GM12891 (cell line): ENCODE measurements around the gene KLHL40.

Experiments
- DNase-seq: peaks from one replicate; pipeline ENCODE4 v3.0.0; 2011; ENCODE audit warnings: low spot score; ENCODE audit not compliant: insufficient read length
- FAIRE-seq: peaks from 2 replicates; lab custom pipeline; 2011; peaks lifted over from hg19 to GRCh38; lab: Jason Lieb, UNC
- PAX5 ChIP-seq: IDR thresholded peaks from 2 replicates; pipeline ENCODE4 v1.6.1; 2011; ENCODE audit warnings: low read length, moderate library complexity, mild to moderate bottlenecking; ENCODE audit not compliant: insufficient read depth, severe bottlenecking
- POLR2A ChIP-seq: IDR thresholded peaks from 2 replicates; pipeline ENCODE4 v1.6.1; 2011; ENCODE audit warnings: low read depth, low read length, control low read depth
- POLR2AphosphoS5 ChIP-seq: IDR thresholded peaks from 2 replicates; pipeline ENCODE4 v1.6.1; 2011; ENCODE audit warnings: low read depth, low read length, control low read depth
- POU2F2 ChIP-seq: IDR thresholded peaks from 2 replicates; pipeline ENCODE4 v1.6.1; 2011; ENCODE audit warnings: low read depth, mild to moderate bottlenecking, control low read depth, low read length, moderate library complexity
- SPI1 ChIP-seq: IDR thresholded peaks from 2 replicates; pipeline ENCODE4 v1.6.1; 2011; ENCODE audit warnings: low read depth, low read length, control low read depth
- TAF1 ChIP-seq: IDR thresholded peaks from 2 replicates; pipeline ENCODE4 v1.6.1; 2011; ENCODE audit warnings: low read depth, low read length, control low read depth

Gene KLHL40

DNA sequence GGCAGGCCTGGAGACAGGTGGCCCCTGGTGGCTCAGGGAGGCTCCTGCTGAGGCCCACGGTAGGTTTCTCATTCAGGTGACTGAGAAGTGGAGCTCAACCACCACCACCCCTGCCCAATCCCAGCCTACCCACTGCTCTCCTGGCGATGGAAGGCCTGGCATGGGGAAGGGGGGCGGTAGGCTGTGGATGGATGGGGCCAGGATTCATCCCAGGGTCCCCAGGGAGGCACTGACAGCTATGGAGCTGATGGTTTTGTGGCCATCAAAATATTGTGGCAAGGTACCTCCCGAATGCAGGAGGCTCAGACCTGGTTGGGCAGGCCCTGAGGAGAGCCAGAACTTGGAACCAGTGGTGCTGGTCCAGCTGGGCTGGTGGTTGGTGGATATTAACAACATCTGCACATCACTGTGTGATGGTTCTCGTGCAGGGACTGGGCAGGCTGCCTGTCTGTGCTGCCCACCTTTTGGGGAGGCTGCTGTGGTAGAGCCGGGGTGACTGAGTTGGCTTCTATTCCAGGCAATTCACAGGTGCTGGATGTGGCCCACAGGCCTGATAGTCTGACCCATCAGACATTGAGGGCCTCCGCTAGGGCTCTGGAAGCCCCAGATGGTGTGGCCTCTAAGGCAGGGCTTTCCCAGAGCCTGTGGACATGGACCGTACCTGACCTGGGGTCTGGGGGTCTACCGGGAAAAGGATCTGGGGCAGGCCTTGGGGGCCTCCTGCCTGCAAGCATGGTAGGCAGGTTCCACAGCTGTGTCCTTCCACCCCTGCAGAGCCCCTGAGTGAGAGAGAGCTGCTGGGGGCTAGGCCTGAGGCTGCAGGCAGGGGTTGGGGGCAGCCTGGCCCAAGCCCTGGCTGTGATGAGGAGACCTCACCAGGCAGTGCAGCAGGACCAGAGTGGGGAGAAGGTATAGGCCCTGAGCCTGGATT, 28.4 kb upstream of the KLHL40 start:
- TF ChIP-seq POLR2AphosphoS5 (no peak), POU2F2 (no peak), SPI1 (no peak), POLR2A (no peak), PAX5 (no peak), TAF1 (no peak)
- DNase-seq: no peak
- FAIRE-seq: no peak

DNA sequence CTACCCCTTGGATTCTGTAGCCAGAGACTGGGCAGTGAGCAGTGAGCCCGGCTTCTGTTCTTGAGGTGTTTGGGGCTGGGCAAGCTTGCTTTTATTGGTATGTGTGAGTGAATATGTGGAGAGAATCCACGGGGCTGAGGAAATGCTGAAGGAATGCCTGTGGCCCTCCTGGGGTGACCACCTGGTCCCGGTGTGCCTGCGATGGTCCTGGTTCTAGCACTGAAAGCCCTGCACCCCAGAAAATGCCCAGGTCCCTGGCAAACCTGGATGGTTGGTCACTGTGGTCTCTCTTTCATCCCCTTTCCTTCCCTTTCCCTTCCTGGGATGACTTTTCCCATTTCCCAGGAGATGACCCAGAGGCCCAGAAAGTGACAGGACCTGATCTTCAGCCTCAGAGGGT, 27.7 kb upstream of the KLHL40 start:
- DNase-seq (no peak), FAIRE-seq (no peak)

DNA sequence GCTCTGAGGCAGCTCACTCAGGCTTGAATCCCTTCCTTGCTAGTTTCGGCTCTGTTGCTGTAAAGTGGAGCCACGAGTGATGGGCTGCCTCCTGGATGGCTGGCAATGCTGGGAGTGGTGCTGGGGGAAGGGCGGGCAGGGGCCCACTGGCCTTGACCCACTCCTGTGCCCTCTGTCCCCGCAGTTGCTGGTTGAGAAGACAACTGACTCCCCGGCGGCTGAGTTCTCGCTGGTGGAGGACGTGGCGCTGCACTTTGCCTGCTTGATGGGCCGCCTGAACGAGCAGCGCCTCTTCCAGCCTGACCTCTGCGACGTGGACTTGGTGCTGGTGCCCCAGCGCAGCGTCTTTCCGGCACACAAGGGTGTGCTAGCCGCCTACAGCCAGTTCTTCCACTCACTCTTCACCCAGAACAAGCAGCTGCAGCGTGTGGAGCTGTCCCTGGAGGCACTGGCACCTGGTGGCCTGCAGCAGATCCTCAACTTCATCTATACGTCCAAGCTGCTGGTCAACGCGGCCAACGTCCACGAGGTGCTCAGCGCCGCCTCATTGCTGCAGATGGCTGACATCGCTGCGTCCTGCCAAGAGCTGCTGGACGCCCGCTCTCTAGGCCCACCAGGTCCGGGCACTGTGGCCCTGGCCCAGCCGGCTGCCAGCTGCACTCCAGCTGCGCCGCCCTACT, 27.1 kb upstream of the KLHL40 start:
- TF ChIP-seq POLR2A: no peak
- no peak for TF ChIP-seq SPI1
- TF ChIP-seq PAX5: no peak
- TF ChIP-seq POLR2AphosphoS5: no peak
- TF ChIP-seq TAF1: no peak
- no peak for TF ChIP-seq POU2F2
- no peak for FAIRE-seq
- no peak for DNase-seq

More for the DNA sequence above, 27.7 kb upstream of the KLHL40 start:
- TF ChIP-seq POU2F2: no peak
- TF ChIP-seq POLR2A: no peak
- TF ChIP-seq PAX5: no peak
- TF ChIP-seq SPI1: no peak
- TF ChIP-seq TAF1: no peak
- TF ChIP-seq POLR2AphosphoS5: no peak

DNA sequence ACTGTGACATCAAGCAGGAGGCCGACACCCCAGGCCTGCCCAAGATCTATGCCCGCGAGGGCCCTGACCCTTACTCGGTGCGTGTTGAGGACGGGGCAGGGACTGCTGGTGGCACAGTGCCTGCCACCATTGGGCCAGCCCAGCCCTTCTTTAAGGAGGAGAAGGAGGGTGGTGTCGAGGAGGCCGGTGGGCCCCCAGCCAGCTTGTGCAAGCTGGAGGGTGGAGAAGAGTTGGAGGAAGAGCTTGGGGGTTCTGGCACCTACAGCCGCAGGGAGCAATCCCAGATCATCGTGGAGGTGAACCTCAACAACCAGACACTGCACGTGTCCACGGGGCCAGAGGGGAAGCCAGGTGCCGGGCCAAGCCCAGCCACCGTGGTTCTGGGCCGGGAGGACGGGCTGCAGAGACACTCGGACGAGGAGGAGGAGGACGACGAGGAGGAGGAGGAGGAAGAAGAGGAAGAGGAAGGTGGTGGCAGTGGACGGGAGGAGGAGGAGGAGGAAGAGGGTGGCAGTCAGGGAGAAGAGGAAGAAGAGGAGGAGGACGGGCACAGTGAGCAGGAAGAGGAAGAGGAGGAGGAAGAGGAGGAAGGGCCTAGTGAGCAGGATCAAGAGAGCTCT, 26.5 kb upstream of the KLHL40 start:
- FAIRE-seq: no peak
- TF ChIP-seq PAX5 (no peak), POLR2AphosphoS5 (no peak), POU2F2 (no peak), POLR2A (no peak), SPI1 (no peak)
- no peak for DNase-seq

DNA sequence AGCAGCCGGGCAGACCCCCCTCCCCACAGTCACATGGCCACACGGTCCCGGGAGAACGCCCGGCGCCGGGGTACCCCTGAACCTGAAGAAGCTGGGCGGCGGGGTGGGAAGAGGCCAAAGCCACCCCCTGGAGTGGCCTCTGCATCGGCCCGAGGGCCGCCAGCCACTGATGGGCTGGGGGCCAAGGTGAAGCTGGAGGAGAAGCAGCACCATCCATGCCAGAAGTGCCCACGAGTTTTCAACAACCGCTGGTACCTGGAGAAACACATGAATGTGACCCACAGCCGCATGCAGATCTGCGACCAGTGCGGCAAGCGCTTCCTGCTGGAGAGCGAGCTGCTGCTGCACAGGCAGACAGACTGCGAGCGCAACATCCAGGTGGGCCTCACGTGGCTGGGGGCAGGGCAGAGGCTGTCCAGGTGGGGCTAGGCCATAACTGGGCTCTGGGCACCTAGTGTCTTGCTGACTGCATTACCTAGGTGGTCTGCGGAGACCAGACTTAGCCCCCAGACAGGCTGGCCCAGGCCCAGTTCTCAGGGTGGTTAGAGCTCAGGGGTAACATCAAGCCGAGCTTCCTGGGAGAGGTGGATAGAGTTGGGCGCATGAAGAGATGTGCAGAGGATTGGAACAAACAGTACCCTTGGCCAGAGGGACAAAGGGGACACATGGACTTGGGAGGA, 25.7 kb upstream of the KLHL40 start:
- DNase-seq (no peak), FAIRE-seq (no peak)
- no peak for TF ChIP-seq POLR2AphosphoS5
- TF ChIP-seq POLR2A: no peak
- no peak for TF ChIP-seq SPI1
- no peak for TF ChIP-seq POU2F2
- no peak for TF ChIP-seq TAF1
- TF ChIP-seq PAX5: no peak

DNA sequence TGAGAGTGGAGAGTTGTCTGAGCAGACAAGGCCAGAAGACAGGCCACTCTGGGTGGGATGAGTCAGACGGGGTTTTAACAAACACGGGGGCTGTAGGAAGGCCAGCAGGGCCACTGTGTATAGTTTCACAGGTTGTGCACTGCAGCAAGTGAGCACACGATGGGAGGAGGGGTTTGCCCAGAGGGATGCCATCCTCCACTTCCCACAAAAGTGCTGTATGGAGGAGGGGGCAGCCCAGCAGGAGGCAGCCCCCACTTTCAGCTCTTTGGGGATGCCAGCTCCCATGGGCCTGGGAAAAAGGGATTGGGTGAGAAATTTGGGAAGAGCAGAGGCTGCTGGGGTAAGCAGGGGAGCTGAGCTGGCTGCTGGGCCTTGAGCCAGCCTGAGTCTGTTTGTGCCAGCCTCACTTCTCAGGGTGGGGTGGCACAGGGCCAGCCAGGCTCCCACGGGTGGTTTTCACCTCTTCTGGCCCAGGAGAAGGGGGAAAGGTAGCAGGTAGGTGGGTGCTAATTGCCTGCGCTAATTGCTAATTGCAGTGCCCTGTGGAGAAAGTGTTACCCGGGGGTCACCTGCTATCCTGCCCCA, 25.1 kb upstream of the KLHL40 start:
- DNase-seq (no peak), FAIRE-seq (no peak)
- TF ChIP-seq POU2F2: no peak
- TF ChIP-seq PAX5: no peak
- no peak for TF ChIP-seq POLR2A
- TF ChIP-seq TAF1: no peak
- no peak for TF ChIP-seq POLR2AphosphoS5
- TF ChIP-seq SPI1: no peak

DNA sequence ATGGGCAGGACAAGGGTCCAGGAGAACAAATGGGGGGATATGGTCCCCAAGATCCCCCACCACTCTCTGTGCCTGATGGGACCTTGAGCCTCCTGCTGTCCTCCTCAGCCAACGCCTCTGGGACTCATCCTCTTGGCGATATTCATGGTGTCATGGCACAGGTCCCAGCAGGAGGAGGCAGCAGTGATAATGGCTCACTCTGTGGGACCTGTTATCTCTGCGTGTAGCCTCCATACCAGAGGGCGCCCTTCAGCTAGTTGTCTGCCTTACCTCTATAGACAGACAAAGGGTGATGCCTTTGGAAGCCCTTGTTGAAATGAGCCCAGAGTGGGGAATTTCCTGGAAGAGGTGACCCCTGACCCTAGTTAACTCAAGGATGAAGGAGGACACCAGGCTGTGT, 24.4 kb upstream of the KLHL40 start:
- TF ChIP-seq TAF1 (no peak), SPI1 (no peak), POU2F2 (no peak), POLR2A (no peak), PAX5 (no peak)
- FAIRE-seq: peak; percentile 43
- peak; percentile 37 for DNase-seq

DNA sequence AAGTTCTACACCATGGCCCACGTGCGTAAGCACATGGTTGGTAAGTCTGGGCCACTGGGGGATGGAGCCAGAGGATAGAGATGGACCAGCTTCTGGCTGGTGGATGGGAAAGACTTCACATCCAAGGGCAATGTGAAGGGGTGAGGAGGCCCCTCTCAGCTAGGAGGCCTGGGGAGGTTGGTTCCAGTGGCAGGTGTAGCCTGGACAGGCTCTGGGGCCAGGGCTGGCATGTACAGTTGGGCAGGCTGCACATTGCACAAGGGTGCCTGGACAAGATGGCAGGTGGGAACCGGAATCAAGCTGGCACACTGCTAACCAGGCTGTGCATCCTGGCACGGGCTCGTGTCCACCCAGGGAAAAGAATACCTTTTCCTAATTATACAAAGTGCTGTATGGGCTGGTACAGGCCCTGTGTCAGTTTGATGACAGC, 23.7 kb upstream of the KLHL40 start:
- no peak for TF ChIP-seq PAX5
- TF ChIP-seq SPI1: no peak
- no peak for TF ChIP-seq TAF1
- no peak for TF ChIP-seq POU2F2
- no peak for TF ChIP-seq POLR2AphosphoS5
- TF ChIP-seq POLR2A: no peak
- FAIRE-seq: no peak
- no peak for DNase-seq
